H1 (cell line): ENCODE data around the gene DGKZ. TPM values are rescaled to one million over a fixed set of nuclear protein-coding genes. Genes with fewer than 3 reads are reported as not detected.

ENCODE experiments used
- BRCA1 ChIP-seq: IDR thresholded peaks from 2 replicates; pipeline ENCODE4 v1.6.1; 2012; ENCODE audit warnings: low read depth, low read length, improper control_type of control experiment
- CBX8 ChIP-seq: fragments of 300-800, 300-1000 bp; sonication (generic); IDR thresholded peaks from 2 replicates; pipeline ENCODE4 v1.7.1; 2016; ENCODE audit warnings: low read depth, low read length, borderline replicate concordance
- HDAC2 ChIP-seq, 2 experiments: fragments of 300-600 bp in 1 of 2; sonication (generic) in 1 of 2; IDR thresholded peaks; 2 replicates each; pipeline ENCODE4 v1.6.1; 2011 to 2012; ENCODE audit warnings: low read depth in 2 of 2, low read length in 2 of 2, mild to moderate bottlenecking in 2 of 2, moderate library complexity in 2 of 2, borderline replicate concordance in 1 of 2, inconsistent platforms in 1 of 2
- KDM1A ChIP-seq: fragments of 200-600, 300-600 bp; sonication (generic); IDR thresholded peaks from 2 replicates; pipeline ENCODE4 v1.7.1; 2016; ENCODE audit warnings: mild to moderate bottlenecking, low read length, borderline replicate concordance
- RNF2 ChIP-seq: fragments of 200-900, 300-1000 bp; sonication (generic); IDR thresholded peaks from 2 replicates; pipeline ENCODE4 v1.7.1; 2016; ENCODE audit warnings: borderline replicate concordance, low read depth, mild to moderate bottlenecking, antibody characterized with exemption, low read length; ENCODE audit not compliant: poor library complexity, severe bottlenecking; ENCODE audit errors: missing control alignments
- SP2 ChIP-seq: IDR thresholded peaks from 2 replicates; pipeline ENCODE4 v1.6.1; 2012; ENCODE audit warnings: mild to moderate bottlenecking, low read length, inconsistent platforms
- polyA plus RNA-seq, 7 experiments: library from polyadenylated mRNA; depleted of rRNA in 3 of 7; stranded (reverse) in 5 of 7; unstranded in 2 of 7; fragments of >200 nt in 5 of 7; fragments of 200-250 nt in 2 of 7; gene quantifications; 1 replicate in 5 of 7; 2 replicates in 1 of 7; 4 replicates in 1 of 7; pipeline versions ENCODE4 v1.2.1 to v1.2.3, GENCODE V29; 2011 to 2013; ENCODE audit warnings: missing spikeins in 2 of 7, mixed read lengths in 2 of 7
- total RNA-seq: library from RNA; stranded (reverse); fragmentation: NEBNext Ultra II Directional; extraction: Animal tissue kit (Norgen Biotek cat#: 25700); gene quantifications from 2 replicates; pipeline ENCODE4 v1.2.1, GENCODE V29; 2021

The DGKZ gene
- total and polyA plus RNA-seq, 2 of the 8 experiments (the other 6 are each of a cell fraction or from before 2014, with no cell fraction given): 84.4 to 184 TPM

GRCh38 chr11:46360878-46361277 lies 13.6 kb downstream of the DGKZ start (continued):
- TF ChIP-seq RNF2 (no peak), SP2 (no peak), CBX8 (no peak), BRCA1 (no peak), KDM1A (no peak), HDAC2 (IDR thresholded peaks at IDR 0.05; ENCODE audit: borderline replicate concordance in 1 of 2, low read depth in 2 of 2, low read length in 2 of 2) (no peak)
- TF ChIP-seq, all 59 proteins: peak for 0
